Measurements from ENCODE around the gene OGFR.
A peak's percentile ranks its signal among the peaks of the same experiment; 100 is the strongest.

The OGFR gene

GRCh38 chr20:62785393-62785792 lies 19.2 kb upstream of the OGFR start:
- no peak for DNase-seq

GRCh38 chr20:62786157-62786556 lies 18.5 kb upstream of the OGFR start:
- DNase-seq: no peak

- no peak for DNase-seq
Measured at GRCh38 chr20:62787321-62787720, 17.3 kb upstream of the OGFR start.

DNA sequence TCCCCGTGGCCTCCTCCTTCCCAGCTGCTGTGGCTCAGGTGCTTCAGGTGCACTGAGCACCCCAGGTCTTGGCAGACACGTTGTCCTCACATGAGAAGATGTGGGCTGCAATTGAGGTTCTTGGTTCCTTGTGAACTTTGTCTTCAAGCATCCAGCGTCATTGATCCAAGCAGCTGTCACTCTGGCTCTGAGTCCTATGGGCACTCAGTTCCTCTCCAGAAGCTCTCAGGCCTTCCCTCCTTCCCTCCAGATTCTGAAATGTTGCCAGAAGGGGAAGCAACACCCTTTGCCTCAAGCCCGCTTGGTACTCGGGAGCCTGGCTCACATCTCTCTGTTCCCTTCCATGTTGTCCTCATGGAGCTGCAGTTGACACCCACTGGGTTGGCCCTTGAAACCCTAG lies 16.8 kb upstream of the OGFR start:
- DNase-seq: no peak

DNA sequence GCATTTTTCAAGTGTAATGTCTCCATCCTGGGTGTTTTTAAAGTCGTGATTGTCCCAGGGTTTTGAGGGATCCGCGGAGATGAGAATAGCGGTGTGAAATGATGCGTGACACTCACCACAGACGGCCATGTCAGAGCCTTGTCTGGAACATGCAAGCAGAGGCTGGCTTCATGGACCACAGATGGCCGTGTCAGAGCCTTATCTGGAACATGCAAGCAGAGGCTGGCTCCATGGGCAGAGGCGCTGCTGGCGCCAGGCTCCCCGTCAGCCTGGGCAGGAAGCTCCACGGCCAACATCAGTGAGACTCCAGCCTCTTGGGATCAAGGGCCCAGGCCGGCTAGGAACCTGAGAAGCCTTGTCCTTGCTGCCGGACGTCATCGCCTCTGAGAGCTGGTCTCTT lies 16.0 kb upstream of the OGFR start:
- DNase-seq: no peak

DNA sequence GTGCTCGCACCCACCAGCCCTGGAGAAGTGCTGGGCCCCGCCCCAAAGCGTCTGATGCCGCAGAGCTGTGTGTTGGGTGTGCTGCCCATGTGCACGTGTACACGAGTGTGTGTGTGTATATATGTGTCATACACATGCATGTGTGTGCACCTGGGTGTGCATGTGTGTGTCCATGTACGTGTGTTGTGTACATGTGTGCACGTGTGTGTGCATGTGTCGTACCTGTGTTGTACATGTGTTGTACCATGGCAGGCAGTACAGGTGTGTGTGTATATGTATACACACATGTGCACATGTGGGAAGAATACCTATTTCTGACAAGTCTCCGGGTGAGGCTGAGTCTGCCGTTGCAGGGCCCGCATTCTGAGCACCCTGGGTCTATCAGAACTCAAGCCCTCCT lies 14.6 kb upstream of the OGFR start:
- DNase-seq: no peak

- peak; percentile 92 for DNase-seq
Measured at GRCh38 chr20:62791301-62792181, 13.1 kb upstream of the OGFR start.

GRCh38 chr20:62792182-62792939 lies 12.3 kb upstream of the OGFR start:
- DNase-seq: no peak

- DNase-seq: no peak
Measured at GRCh38 chr20:62792940-62793756, 11.5 kb upstream of the OGFR start.

DNA sequence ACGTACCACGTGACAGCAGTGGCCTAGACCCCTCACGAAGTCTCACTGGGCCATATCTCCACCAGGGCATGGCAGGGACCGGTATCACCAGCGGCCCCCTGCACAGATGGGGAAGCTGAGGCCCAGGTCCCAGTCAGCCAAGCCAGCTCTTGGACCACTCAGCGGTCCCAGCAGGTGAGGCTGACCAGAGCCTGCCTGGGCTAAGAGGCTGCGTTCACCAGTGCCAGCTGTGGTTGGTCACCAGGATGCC lies 11.0 kb upstream of the OGFR start:
- no peak for DNase-seq

GRCh38 chr20:62794007-62794724 lies 10.5 kb upstream of the OGFR start:
- peak; percentile 96 for DNase-seq

DNA sequence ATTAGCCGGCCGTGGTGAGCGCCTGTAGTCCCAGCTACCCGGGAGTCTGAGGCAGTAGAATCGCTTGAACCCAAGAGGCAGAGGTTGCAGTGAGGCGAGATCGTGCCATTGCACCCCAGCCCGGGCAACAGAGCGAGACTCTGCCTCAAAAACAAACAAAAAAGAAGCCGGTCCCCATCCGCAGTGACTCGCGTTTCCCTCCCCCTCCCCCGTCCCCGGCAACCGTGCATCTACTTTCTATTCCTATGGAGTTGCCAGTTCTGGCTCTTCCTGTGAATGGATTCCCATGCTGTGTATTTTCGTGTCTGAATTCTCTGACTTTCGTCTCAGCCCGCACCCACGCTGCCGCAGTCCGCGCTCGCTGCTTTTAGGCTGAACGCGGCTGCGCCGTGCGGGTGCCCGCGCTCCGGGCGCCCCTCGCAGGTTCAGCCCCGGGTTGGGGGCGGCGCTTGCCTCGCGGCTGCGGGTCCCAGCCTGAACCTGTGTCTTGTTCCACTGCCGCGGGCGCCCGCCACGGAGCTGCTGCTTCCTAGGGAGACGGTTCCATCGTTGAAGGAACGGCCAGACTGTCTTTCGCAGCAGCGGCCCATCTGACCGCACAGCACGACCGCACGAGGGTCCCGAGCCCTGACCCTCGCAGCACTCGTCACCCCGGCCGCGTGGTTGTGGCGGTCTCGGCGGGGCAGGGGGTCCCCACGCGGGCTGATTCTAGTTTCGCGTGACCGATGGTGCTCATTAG lies 9.4 kb upstream of the OGFR start:
- peak; percentile 25 for DNase-seq

- no peak for DNase-seq
Measured at GRCh38 chr20:62796699-62797491, 7.7 kb upstream of the OGFR start.

DNA sequence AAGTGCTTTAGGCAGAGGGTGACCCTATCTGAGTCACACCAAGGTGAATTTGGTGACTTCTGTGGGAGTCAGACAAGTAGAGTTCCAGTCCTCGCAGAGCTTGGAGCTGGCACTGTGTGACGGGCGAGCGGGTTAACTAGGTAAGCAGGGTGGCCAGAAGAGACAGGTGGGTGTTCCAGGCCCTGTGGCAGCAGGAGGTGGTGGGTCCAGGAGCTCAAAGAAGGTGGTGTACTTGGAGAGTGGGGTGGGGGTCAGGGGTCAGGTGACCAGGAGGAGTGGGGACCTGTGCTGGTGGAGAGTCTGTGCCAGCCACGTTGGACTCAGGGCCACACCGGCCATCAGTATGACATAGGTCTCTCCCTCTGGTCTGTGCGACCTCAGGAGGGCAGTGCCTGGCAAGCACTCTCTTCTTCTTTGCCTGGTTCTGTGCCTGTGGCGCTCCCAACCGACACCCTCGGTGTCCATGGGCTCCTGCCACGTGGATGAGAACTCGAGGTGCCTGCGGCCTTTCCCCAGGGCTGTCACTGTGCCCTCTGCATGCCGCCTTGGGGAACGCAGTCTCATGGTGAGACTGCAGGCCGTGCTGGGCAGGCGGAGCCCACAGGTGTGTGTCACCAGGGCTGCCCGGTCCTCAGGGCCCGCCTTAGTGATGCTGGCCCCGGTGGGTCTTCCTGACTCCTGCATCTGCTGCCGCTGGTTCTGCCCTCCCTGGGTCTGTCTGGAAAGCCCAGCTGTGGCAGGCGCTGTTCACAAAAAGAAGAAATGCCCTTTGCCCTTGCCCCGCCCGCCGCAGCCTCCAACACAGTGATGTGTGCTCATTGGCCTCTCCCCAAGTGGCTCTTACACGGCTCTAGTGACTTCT lies 6.7 kb upstream of the OGFR start:
- DNase-seq: no peak

DNA sequence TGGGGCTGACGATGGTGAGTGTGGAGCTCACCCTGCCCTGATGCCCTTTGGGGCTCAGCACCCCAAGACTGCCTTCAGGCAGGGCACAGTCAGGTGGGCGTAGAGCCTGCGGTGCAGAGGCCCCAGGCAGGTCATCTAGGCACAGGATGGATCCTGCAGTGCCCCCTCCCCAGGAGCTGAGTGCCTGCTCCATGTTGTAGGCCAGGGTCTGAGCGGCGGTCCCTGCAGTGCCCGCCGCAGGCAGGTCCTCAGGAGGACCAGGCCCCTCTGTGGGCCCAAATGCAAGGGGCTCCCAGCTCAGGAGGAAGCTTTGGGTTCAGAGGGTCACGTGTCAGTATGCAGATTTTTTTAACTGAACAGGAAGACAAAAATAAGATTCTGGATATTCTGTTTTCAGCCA lies 5.6 kb upstream of the OGFR start:
- DNase-seq: no peak

DNA sequence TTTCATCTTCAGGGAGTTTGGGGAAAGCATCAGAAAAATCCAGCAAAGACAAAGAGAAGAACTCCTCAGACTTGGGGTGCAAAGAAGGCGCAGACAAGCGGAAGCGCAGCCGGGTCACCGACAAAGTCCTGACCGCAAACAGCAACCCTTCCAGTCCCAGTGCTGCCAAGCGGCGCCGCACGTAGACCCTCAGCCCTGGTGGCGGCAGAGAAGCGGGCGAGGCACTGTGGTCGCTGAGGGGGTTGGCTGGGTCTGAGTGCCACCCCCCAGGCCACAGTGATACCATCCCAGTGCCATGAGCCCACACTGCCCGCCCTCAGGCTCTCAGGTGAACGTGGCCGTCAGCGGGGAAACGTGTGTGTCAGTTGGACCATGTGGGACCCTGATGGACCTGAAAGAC lies 5.2 kb upstream of the OGFR start:
- DNase-seq: no peak

DNA sequence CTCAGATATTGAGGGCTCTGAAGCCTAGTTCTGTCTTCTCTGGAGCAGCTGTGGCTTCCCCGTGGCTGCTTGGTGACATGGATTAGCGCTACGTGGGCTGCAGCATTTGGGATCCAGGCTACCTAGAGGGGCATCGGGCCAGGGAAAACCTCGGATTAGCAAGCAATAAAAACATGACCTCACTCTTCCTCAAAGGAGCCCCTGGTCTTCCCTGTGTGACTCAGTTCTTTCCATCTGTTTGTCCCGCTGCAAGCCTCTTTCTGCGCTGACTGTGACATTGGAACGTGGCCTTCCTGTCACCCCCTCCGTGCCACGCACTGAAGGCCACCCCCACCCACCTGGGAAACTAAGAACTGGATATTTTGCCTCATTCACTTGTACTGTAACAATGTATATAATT lies 4.8 kb upstream of the OGFR start:
- DNase-seq: no peak

DNA sequence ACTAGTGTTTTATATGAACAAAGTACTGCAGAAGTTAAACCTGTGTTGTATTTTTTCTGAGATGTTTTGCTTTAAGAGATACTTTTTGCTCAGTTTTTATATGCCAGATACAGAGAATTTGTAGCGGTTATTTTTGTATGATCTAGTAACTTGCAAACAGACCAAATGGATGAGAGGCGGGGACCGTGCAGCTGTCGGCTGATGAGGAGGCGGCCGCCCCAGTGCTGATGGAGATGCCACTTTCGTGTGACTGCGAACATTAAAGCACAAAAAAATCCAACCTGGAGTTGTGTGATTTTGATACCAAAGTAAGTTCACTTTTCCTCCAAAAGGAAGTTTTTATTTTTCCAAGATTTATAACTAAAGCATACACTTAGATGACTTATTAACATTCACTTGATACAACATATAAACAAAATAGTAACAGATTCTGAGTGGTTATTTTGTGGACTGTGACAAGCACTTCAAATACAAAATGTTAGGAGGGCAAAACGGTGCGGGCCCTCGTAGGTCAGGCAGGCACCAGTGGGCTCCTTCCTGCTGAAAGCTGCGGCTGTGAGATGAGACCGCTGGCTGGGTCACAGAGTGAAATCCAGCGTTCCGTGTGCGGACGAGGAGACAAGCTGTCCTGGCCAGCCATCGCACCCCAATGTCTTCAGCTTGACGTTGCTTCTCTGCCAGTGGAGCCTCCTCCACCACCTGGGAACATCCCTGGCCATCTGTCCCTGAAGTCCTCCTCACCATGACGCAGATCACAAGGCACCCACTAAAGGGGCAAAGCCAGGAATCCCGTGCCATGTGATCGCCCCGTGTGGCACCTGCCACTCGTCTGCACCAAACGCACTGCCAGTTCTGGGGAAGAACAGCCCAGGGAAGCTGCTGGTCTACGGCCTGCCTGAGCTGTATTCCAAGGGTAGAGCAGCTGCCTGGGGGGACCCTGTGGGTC lies 4.0 kb upstream of the OGFR start:
- no peak for DNase-seq
